GM12878 (cell line): Measurements from ENCODE around the gene MYL11. TPM values are rescaled to one million over a fixed set of nuclear protein-coding genes. Genes with fewer than 3 reads are reported as not detected.

Experiments
- BACH1 ChIP-seq: fragments of 450-650 bp; IDR thresholded peaks from 2 replicates; pipeline ENCODE4 v1.6.1; 2017; ENCODE audit warnings: mild to moderate bottlenecking, borderline replicate concordance
- CHD2 ChIP-seq: IDR thresholded peaks from 2 replicates; pipeline ENCODE4 v1.6.1; 2011; ENCODE audit warnings: low read depth, low read length, improper control_type of control experiment, borderline replicate concordance
- CREB1 ChIP-seq: IDR thresholded peaks from 2 replicates; pipeline ENCODE4 v1.6.1; 2012; ENCODE audit warnings: low read depth, mild to moderate bottlenecking, inconsistent platforms
- E4F1 ChIP-seq: fragments of 450-650 bp; IDR thresholded peaks from 2 replicates; pipeline ENCODE4 v1.6.1; 2018; ENCODE audit warnings: borderline replicate concordance, mild to moderate bottlenecking; ENCODE audit not compliant: partially characterized antibody
- ETV6 ChIP-seq, 2 experiments: fragments of 450-650 bp in 1 of 2; IDR thresholded peaks in 1 of 2; conservative IDR thresholded peaks in 1 of 2; 2 replicates each; pipeline ENCODE4 v1.6.1; 2014; ENCODE audit warnings: antibody characterized with exemption in 1 of 2, borderline replicate concordance in 1 of 2, low read depth in 1 of 2, mild to moderate bottlenecking in 1 of 2, moderate library complexity in 1 of 2
- FOS ChIP-seq: IDR thresholded peaks from 3 replicates; pipeline ENCODE4 v1.6.1; 2011; ENCODE audit warnings: borderline replicate concordance; ENCODE audit not compliant: insufficient read length; ENCODE audit errors: extremely low read depth
- FOXM1 ChIP-seq: IDR thresholded peaks from 2 replicates; pipeline ENCODE4 v1.6.1; 2012; ENCODE audit warnings: low read depth, mild to moderate bottlenecking, inconsistent platforms, low read length, moderate library complexity
- HDGF ChIP-seq: fragments of 450-650 bp; IDR thresholded peaks from 2 replicates; pipeline ENCODE4 v1.6.1; 2016; ENCODE audit warnings: antibody characterized with exemption
- HSF1 ChIP-seq: fragments of 150-350 bp; IDR thresholded peaks from 2 replicates; pipeline ENCODE4 v1.6.1; 2014; ENCODE audit warnings: mild to moderate bottlenecking, low read depth, low read length
- IRF4 ChIP-seq: IDR thresholded peaks from 2 replicates; pipeline ENCODE4 v1.6.1; 2011; ENCODE audit warnings: low read depth, low read length
- KDM1A ChIP-seq: fragments of 200-600 bp; sonication (generic); IDR thresholded peaks from 2 replicates; pipeline ENCODE4 v1.6.1; 2016; ENCODE audit warnings: borderline replicate concordance
- MEF2B ChIP-seq: fragments of 450-650 bp; IDR thresholded peaks from 2 replicates; pipeline ENCODE4 v1.6.1; 2018; ENCODE audit warnings: mild to moderate bottlenecking, moderate library complexity; ENCODE audit not compliant: partially characterized antibody, poor library complexity, severe bottlenecking
- MYB ChIP-seq: fragments of 150-350 bp; IDR thresholded peaks from 2 replicates; pipeline ENCODE4 v1.6.1; 2014; ENCODE audit warnings: mild to moderate bottlenecking, low read depth, low read length, borderline replicate concordance
- MYC ChIP-seq: IDR thresholded peaks from 2 replicates; pipeline ENCODE4 v1.6.1; 2011; ENCODE audit warnings: mild to moderate bottlenecking, low read length, moderate library complexity, inconsistent platforms; ENCODE audit not compliant: insufficient read depth, insufficient replicate concordance, insufficient read length, severe bottlenecking
- NBN ChIP-seq: fragments of 450-650 bp; IDR thresholded peaks from 2 replicates; pipeline ENCODE4 v1.6.1; 2016
- NFIC ChIP-seq: IDR thresholded peaks from 2 replicates; pipeline ENCODE4 v1.6.1; 2012; ENCODE audit warnings: low read depth, mild to moderate bottlenecking, inconsistent platforms, low read length, moderate library complexity
- NR2C1 ChIP-seq: fragments of 450-650 bp; IDR thresholded peaks from 2 replicates; pipeline ENCODE4 v1.6.1; 2017; ENCODE audit warnings: antibody characterized with exemption, mild to moderate bottlenecking, moderate library complexity
- POLR2AphosphoS2 ChIP-seq: IDR thresholded peaks from 2 replicates; pipeline ENCODE4 v1.6.1; 2011; ENCODE audit warnings: low read depth, mild to moderate bottlenecking, low read length, improper control_type of control experiment, moderate library complexity
- RAD21 ChIP-seq: IDR thresholded peaks from 2 replicates; pipeline ENCODE4 v1.6.1; 2011; ENCODE audit warnings: mild to moderate bottlenecking, low read depth, low read length, moderate library complexity; ENCODE audit not compliant: insufficient read depth
- SMAD1 ChIP-seq: fragments of 450-650 bp; IDR thresholded peaks from 2 replicates; pipeline ENCODE4 v1.6.1; 2018; ENCODE audit warnings: mild to moderate bottlenecking, low read depth; ENCODE audit not compliant: partially characterized antibody
- SREBF1 ChIP-seq: IDR thresholded peaks from 2 replicates; pipeline ENCODE4 v1.6.1; 2012; ENCODE audit warnings: mild to moderate bottlenecking, low read length
- TARDBP ChIP-seq: IDR thresholded peaks from 2 replicates; pipeline ENCODE4 v1.6.1; 2016; ENCODE audit warnings: borderline replicate concordance
- ZBTB4 ChIP-seq: fragments of 450-650 bp; formaldehyde crosslinking; IDR thresholded peaks from 2 replicates; pipeline ENCODE4 v1.4.0; 2022; ENCODE audit warnings: mild to moderate bottlenecking, moderate library complexity
- polyA plus RNA-seq, 11 experiments: library from polyadenylated mRNA; depleted of rRNA in 4 of 11; unstranded in 6 of 11; stranded (reverse) in 5 of 11; fragments of >200 nt; fragmentation: Nextera tagmentation in 4 of 11; fragmentation: Illumina TruSeq in 1 of 11; extraction: Ambion mirVana in 4 of 11; extraction: Trizol in 1 of 11; gene quantifications; 1 replicate in 1 of 11; 2 replicates in 10 of 11; pipeline versions ENCODE4 v1.2.1 to v1.2.3, GENCODE V29; 2011 to 2016; ENCODE audit warnings: inconsistent platforms in 2 of 11, missing spikeins in 2 of 11, low read depth in 1 of 11
- total RNA-seq, 4 experiments: library from RNA; depleted of rRNA in 3 of 4; stranded (reverse); fragments of >200 nt in 3 of 4; fragmentation: Illumina TruSeq in 1 of 4; extraction: Trizol in 1 of 4; gene quantifications; 2 replicates each; pipeline versions ENCODE4 v1.2.1 to v1.2.3, GENCODE V29; 2013 to 2021

The MYL11 gene
- total and polyA plus RNA-seq, 10 of the 15 experiments (the other 5 are each of a cell fraction or from before 2014, with no cell fraction given) = 0.19 to 1.2 (median 0.61) TPM; not detected in 5

- TF ChIP-seq POLR2AphosphoS2 = peak; percentile 59; the same call in 1 of the 2 replicates
- TF ChIP-seq SREBF1 = no peak; the same call in 1 of the 2 replicates
- TF ChIP-seq MEF2B = peak; percentile 18
- peak; percentile 81 for TF ChIP-seq TARDBP
- TF ChIP-seq E4F1 = peak; percentile 71
- peak; percentile 39; the same call in 1 of the 2 replicates for TF ChIP-seq CHD2
- TF ChIP-seq NBN = peak; percentile 94
- TF ChIP-seq HDGF = no peak
- peak; percentile 74 to 97; a peak in 3 of 4 replicates for TF ChIP-seq ETV6 (conservative IDR thresholded peaks at IDR 0.05 in 1 of 2, IDR thresholded peaks at IDR 0.05 in 1 of 2; ENCODE audit: borderline replicate concordance in 1 of 2, low read depth in 1 of 2)
- no peak for TF ChIP-seq BACH1
- TF ChIP-seq MYC = no peak
- TF ChIP-seq ZBTB4 = no peak
- TF ChIP-seq HSF1 = no peak
- TF ChIP-seq NR2C1 = peak; percentile 98
- TF ChIP-seq KDM1A = no peak
- peak; percentile 18; the same call in 1 of the 2 replicates for TF ChIP-seq NFIC
- TF ChIP-seq RAD21 = no peak
- TF ChIP-seq CREB1 = peak; percentile 91
- no peak for TF ChIP-seq SMAD1
- TF ChIP-seq IRF4 = peak; percentile 57
- no peak for TF ChIP-seq FOS
- TF ChIP-seq FOXM1 = no peak
- no peak for TF ChIP-seq MYB
Observed at GRCh38 chr16:30355144-30355953, 19.3 kb upstream of the MYL11 start, which contains the start of gene CD2BP2 (continued).
